ENCODE measurements around the gene DDX20.

DNA sequence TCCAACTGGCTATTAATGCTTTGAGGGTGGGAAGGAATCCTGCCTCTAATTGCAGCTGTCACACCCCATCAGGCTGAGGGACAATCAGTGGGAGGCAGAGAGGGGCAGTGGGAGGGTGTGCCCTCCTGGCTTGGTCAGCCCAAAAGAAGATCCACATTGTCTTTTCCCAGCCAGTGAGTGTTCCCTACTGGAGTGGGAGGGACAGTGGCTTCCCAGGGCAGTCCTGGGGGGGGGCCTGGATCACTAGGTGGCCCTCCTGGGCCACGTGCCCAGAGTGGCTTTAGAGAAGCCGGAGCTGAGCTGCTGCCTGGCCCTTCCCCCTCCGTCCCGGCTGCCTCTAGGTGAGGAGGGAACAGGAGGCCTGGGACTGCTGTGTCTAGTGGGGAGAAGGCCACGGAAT, 30.5 kb upstream of the DDX20 start:
- TF ChIP-seq, protein P1, sequence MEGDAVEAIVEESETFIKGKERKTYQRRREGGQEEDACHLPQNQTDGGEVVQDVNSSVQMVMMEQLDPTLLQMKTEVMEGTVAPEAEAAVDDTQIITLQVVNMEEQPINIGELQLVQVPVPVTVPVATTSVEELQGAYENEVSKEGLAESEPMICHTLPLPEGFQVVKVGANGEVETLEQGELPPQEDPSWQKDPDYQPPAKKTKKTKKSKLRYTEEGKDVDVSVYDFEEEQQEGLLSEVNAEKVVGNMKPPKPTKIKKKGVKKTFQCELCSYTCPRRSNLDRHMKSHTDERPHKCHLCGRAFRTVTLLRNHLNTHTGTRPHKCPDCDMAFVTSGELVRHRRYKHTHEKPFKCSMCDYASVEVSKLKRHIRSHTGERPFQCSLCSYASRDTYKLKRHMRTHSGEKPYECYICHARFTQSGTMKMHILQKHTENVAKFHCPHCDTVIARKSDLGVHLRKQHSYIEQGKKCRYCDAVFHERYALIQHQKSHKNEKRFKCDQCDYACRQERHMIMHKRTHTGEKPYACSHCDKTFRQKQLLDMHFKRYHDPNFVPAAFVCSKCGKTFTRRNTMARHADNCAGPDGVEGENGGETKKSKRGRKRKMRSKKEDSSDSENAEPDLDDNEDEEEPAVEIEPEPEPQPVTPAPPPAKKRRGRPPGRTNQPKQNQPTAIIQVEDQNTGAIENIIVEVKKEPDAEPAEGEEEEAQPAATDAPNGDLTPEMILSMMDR (IDR thresholded peaks at IDR 0.05; ENCODE audit: insufficient read depth, low read length, poor library complexity, severe bottlenecking), result no peak
- TF ChIP-seq EZH2phosphoT487 (conservative IDR thresholded peaks at IDR 0.05; ENCODE audit: low read length), result no peak

All from SU-DHL-6 (cell line).